Omental fat pad (tissue), 4 donors: ENCODE data around the gene CNTLN. TPM values are rescaled to one million over a fixed set of nuclear protein-coding genes. Genes with fewer than 3 reads are reported as not detected.
"Not testable (repeated sequence)": the region's sequence is repeated elsewhere in the genome, so short reads cannot be mapped to it uniquely, and the experiment has no call there.

Source experiments
- ATAC-seq: fragments of 150-250 bp; one replicate; pipeline ENCODE4 v1.9.1; 2016; ENCODE audit warnings: mild to moderate bottlenecking, moderate library complexity; ENCODE audit not compliant: low FRiP score
- DNase-seq: peaks from one replicate; pipeline ENCODE4 v3.0.0-alpha.2; 2019; ENCODE audit warnings: low spot score
- total RNA-seq, 4 donors: library from RNA; depleted of rRNA; stranded (reverse); fragments of >200 nt; gene quantifications; one replicate each; pipeline ENCODE4 v1.1.0, GENCODE V29; 2016
- TF ChIP-seq, protein P1 (sequence below), 3 donors: fragments of 450-650 bp; IDR thresholded peaks; one replicate each; pipeline ENCODE4 v1.5.1; 2016 to 2017; ENCODE audit warnings: antibody characterized with exemption in 3 of 3, mild to moderate bottlenecking in 3 of 3, moderate library complexity in 2 of 3

The CNTLN gene
- total RNA-seq, 4 donors from 2014 or later = 7.7 to 21.1 (median 13.0) TPM

DNA sequence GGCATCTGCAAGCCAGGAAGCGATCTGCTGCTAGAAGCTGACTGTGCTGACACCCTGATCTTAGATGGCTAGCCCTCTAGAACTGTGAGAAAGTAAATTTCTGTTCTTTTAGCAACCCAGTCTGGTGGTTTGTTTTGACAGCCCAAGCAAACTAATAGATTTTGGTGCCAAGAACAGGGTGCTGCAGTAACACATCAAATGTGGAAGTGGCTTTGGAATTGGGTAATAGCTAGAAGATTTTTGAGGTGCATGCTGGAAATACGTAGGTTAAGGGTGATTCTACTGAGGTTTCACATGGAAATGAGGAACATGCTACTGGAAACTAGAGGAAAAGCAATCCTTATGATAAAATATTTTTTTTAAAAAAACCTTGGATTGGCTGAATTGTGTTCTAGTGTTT lies 290.5 kb downstream of the CNTLN start:
- ATAC-seq = no peak
- TF ChIP-seq, protein P1, sequence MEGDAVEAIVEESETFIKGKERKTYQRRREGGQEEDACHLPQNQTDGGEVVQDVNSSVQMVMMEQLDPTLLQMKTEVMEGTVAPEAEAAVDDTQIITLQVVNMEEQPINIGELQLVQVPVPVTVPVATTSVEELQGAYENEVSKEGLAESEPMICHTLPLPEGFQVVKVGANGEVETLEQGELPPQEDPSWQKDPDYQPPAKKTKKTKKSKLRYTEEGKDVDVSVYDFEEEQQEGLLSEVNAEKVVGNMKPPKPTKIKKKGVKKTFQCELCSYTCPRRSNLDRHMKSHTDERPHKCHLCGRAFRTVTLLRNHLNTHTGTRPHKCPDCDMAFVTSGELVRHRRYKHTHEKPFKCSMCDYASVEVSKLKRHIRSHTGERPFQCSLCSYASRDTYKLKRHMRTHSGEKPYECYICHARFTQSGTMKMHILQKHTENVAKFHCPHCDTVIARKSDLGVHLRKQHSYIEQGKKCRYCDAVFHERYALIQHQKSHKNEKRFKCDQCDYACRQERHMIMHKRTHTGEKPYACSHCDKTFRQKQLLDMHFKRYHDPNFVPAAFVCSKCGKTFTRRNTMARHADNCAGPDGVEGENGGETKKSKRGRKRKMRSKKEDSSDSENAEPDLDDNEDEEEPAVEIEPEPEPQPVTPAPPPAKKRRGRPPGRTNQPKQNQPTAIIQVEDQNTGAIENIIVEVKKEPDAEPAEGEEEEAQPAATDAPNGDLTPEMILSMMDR (IDR thresholded peaks at IDR 0.05) = no peak
- DNase-seq = no peak

DNA sequence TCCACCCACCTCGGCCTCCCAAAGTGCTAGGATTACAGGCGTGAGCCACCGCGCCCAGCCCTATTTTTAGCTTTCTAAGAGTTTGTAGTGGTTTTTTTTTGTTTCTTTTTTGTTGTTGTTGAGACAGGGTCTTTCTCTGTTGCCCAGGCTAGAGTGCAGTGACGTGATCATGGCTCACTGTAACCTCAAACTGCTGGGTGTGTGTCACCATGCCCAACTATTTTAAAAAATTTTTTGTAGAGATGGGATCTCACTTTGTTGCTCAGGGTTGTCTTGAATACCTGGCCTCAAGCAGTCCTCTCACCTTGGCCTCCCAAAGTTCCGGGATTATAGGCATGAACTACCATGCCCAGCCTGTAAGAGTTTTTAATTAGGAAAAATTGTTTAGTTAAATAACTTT lies 298.7 kb downstream of the CNTLN start:
- no peak for ATAC-seq
- DNase-seq = no peak
- TF ChIP-seq, protein P1 (IDR thresholded peaks at IDR 0.05) = no peak

DNA sequence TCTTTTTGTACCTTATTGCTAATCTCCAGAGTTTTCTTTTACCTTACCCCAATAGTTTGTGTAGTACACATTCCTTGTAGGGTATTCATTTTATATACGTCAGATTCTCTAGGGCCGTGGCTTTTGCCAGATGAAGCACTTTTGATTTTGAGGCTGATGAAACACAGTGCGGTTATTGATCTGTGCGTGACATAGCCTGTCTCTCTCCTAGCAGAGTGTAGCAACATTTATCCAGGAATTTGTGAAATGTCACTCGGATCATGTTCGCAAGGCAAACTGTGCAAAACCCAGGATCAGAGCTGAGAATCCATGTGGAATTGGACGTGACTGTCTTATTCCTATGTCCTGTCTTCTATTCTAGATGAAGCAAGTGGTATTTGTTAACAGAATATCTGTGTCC lies 302.0 kb downstream of the CNTLN start:
- DNase-seq (no peak), ATAC-seq (no peak)
- TF ChIP-seq, protein P1 (IDR thresholded peaks at IDR 0.05) = no peak

DNA sequence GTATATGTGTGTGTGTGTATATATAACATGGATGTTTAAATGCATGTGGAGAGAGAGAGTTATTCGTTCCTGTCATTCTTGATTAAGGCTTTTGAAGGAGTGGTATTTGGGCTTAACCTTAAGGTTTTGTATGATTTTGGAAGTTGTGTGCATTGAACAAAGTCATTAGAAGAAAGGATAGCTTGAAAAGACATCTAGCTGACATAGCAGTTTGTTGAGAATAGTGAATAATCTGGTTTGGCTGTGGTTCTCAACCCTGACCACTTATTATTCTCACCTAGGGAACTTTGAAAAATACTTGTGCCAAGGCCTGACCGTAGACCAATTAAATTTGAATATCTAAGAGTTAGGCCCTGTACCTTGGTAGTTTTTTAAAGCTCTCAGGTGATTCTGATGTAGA lies 303.0 kb downstream of the CNTLN start:
- ATAC-seq = no peak
- TF ChIP-seq, protein P1 (IDR thresholded peaks at IDR 0.05) = no peak
- DNase-seq = no peak

DNA sequence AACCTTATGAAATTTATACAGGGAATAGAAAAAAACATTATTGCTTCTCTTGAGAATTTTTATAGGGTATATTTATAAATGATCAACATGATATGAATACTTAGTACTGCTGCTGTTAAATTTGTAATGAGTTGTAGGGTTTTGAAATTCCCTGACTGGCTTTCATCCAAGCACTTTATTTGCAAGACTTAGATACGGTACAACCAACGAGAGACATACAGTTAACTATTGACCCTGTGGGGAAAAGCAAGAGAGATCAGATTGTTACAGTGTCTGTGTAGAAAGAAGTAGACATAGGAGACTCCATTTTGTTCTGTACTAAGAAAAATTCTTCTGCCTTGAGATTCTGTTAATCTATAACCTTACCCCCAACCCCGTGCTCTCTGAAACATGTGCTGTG lies 310.3 kb downstream of the CNTLN start:
- DNase-seq, ATAC-seq: not testable (repeated sequence)

DNA sequence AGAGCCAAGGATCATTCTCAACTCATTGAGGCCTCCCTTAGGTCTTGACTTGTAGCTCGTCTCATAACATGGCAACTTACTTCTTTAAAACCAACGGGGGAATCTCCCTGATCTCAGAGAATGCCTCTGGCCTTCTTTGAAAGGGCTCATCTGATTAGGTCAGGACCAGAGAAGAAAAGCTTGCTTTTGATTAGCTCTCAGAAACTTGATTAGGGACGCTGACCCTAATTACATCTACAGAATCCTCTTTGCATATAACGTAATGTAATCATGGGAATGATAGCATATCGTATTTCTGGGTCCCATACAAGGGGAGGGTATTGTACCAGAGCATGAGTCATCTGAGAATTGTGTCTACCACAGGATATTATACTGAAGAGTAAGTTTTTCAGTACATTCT lies 318.9 kb downstream of the CNTLN start:
- DNase-seq = no peak
- TF ChIP-seq, protein P1 (IDR thresholded peaks at IDR 0.05) = no peak
- ATAC-seq = no peak

DNA sequence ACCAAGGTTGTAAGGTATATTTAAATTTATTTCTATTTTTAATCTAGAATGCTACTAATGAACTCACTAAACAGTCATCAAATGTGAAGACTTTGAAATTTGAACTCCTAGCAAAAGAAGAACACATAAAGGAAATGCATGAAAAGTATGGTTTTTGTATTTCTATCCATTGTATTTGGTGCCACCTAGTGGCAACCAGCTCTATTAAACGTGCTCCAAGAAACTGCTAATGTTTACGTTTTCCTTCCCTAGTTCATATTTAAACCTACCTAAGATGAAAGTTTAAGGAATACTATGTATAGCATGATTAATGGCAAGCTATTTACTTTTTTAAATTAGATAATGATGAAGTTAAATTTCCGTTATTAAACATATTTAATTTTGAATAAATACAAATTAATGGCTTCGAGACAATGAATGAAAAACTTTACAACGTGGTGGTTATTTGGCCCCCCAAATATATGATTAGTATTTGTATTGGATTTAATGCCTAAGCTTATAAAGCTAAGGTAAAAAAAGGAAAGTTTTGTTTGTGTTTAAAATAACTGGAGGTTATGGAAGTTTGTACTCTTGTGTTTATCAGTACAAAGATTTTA lies 328.1 kb downstream of the CNTLN start:
- TF ChIP-seq, protein P1 (IDR thresholded peaks at IDR 0.05) = no peak
- no peak for DNase-seq
- ATAC-seq = no peak
